GM12891 (cell line): ENCODE data around the gene SOWAHA.

Experiments
- POLR2A ChIP-seq: IDR thresholded peaks from 2 replicates; pipeline ENCODE4 v1.6.1; 2011; ENCODE audit warnings: low read depth, low read length, control low read depth
- SPI1 ChIP-seq: IDR thresholded peaks from 2 replicates; pipeline ENCODE4 v1.6.1; 2011; ENCODE audit warnings: low read depth, low read length, control low read depth

GRCh38 chr5:132859889-132860437 is 46.9 kb downstream of the SOWAHA start:
- TF ChIP-seq SPI1 (no peak), POLR2A (no peak)
